Neuronal stem cell (in vitro differentiated cells): ENCODE results near the gene HENMT1. TPM values are rescaled to one million over a fixed set of nuclear protein-coding genes. Genes with fewer than 3 reads are reported as not detected.

Experiments used
- DNase-seq: peaks from one replicate; pipeline ENCODE4 v3.0.0-alpha.2; 2013; ENCODE audit warnings: low spot score
- H2AFZ ChIP-seq: one replicate; pipeline ENCODE4 v1.6.1; 2013; ENCODE audit warnings: mild to moderate bottlenecking, low read length, inconsistent platforms
- H2AK5ac ChIP-seq: 2 replicates; pipeline ENCODE4 v1.6.1; 2013; ENCODE audit warnings: low read depth, mild to moderate bottlenecking, inconsistent platforms, low read length, moderate library complexity, mixed read lengths
- H2BK120ac ChIP-seq: 2 replicates; pipeline ENCODE4 v1.6.1; 2013; ENCODE audit warnings: low read depth, mild to moderate bottlenecking, inconsistent platforms, low read length, moderate library complexity, mixed read lengths
- H2BK12ac ChIP-seq: one replicate; pipeline ENCODE4 v1.6.1; 2013; ENCODE audit warnings: low read length, inconsistent platforms
- H2BK15ac ChIP-seq: 2 replicates; pipeline ENCODE4 v1.6.1; 2013; ENCODE audit warnings: mild to moderate bottlenecking, low read length, inconsistent platforms, mixed read lengths
- H2BK5ac ChIP-seq: one replicate; pipeline ENCODE4 v1.6.1; 2013; ENCODE audit warnings: inconsistent platforms, mild to moderate bottlenecking, low read length, moderate library complexity
- H3K14ac ChIP-seq: one replicate; pipeline ENCODE4 v1.6.1; 2013; ENCODE audit warnings: low read length, inconsistent platforms
- H3K18ac ChIP-seq: 2 replicates; pipeline ENCODE4 v1.6.1; 2013; ENCODE audit warnings: low read length, inconsistent platforms
- H3K23ac ChIP-seq: 2 replicates; pipeline ENCODE4 v1.6.1; 2013; ENCODE audit warnings: low read depth, mild to moderate bottlenecking, mixed read lengths, low read length, inconsistent platforms; ENCODE audit not compliant: poor library complexity
- H3K27ac ChIP-seq: replicated peaks from 3 replicates; pipeline ENCODE4 v1.5.1; 2013; ENCODE audit warnings: low read length, inconsistent platforms
- H3K27me3 ChIP-seq, 3 experiments: 2 replicates each; pipeline ENCODE4 v1.6.1; 2013; ENCODE audit warnings: low read length in 3 of 3, mild to moderate bottlenecking in 2 of 3, inconsistent platforms in 1 of 3, low read depth in 1 of 3, mixed read lengths in 1 of 3, moderate library complexity in 1 of 3; ENCODE audit not compliant: control insufficient read depth in 3 of 3, insufficient read depth in 3 of 3
- H3K36me3 ChIP-seq, 2 donors: replicated peaks in 1 of 2; 2 replicates each; pipeline ENCODE4 v1.6.1; 2013; ENCODE audit warnings: low read length in 2 of 2; ENCODE audit not compliant: control insufficient read depth in 2 of 2, insufficient read depth in 2 of 2
- H3K4ac ChIP-seq: 2 replicates; pipeline ENCODE4 v1.6.1; 2013; ENCODE audit warnings: inconsistent platforms, mild to moderate bottlenecking, low read length, moderate library complexity
- H3K4me1 ChIP-seq, 2 donors: 1 replicate in 1 of 2; 2 replicates in 1 of 2; pipeline ENCODE4 v1.6.1; 2013; ENCODE audit warnings: low read length in 2 of 2, low read depth in 1 of 2; ENCODE audit not compliant: control insufficient read depth in 2 of 2, insufficient read depth in 1 of 2
- H3K4me2 ChIP-seq: one replicate; pipeline ENCODE4 v1.6.1; 2013; ENCODE audit warnings: mild to moderate bottlenecking, low read length, inconsistent platforms; ENCODE audit not compliant: insufficient read depth, poor library complexity, severe bottlenecking
- H3K4me3 ChIP-seq, 2 donors: 2 replicates each; pipeline ENCODE4 v1.5.1; 2013; ENCODE audit warnings: low read length in 2 of 2, mild to moderate bottlenecking in 2 of 2, inconsistent platforms in 1 of 2, moderate library complexity in 1 of 2
- H3K79me1 ChIP-seq: one replicate; pipeline ENCODE4 v1.6.1; 2013; ENCODE audit warnings: low read depth, mild to moderate bottlenecking, inconsistent platforms, low read length, moderate library complexity
- H3K9ac ChIP-seq: one replicate; pipeline ENCODE4 v1.6.1; 2013; ENCODE audit warnings: mild to moderate bottlenecking, low read depth, low read length, inconsistent platforms; ENCODE audit not compliant: poor library complexity
- H3K9me3 ChIP-seq, 2 donors: replicated peaks in 1 of 2; 2 replicates each; pipeline versions ENCODE3 to v1.6.1; 2013; ENCODE audit warnings: low read length in 2 of 2, mild to moderate bottlenecking in 2 of 2, inconsistent platforms in 1 of 2, low read depth in 1 of 2, mixed read lengths in 1 of 2, moderate library complexity in 1 of 2; ENCODE audit not compliant: control insufficient read depth in 2 of 2, insufficient read depth in 1 of 2
- H4K8ac ChIP-seq: one replicate; pipeline ENCODE4 v1.6.1; 2013; ENCODE audit warnings: low read depth, mild to moderate bottlenecking, inconsistent platforms, low read length, moderate library complexity
- H4K91ac ChIP-seq: one replicate; pipeline ENCODE4 v1.6.1; 2013; ENCODE audit warnings: low read length, low read depth, mild to moderate bottlenecking, inconsistent platforms; ENCODE audit not compliant: poor library complexity
- WGBS, 2 donors: extraction: QIAGEN DNeasy Blood & Tissue Kit; methylation state at CpG; one replicate each; pipeline ENCODE4 v1.1.7; 2013; ENCODE audit warnings: missing lambda C conversion rate in 2 of 2, mixed read lengths in 1 of 2; ENCODE audit not compliant: insufficient read length in 2 of 2, insufficient replicate concordance in 1 of 2; ENCODE audit errors: extremely low coverage in 2 of 2; 5-methylcytosine and 5-hydroxymethylcytosine counted together
- polyA plus RNA-seq, 2 experiments: library from polyadenylated mRNA; stranded (reverse); fragments of 200-250 nt; gene quantifications; one replicate each; pipeline ENCODE4 v1.2.3, GENCODE V29; 2013

The HENMT1 gene
- polyA plus RNA-seq (2013, experiment 1 of 2) = 2.2 TPM
- 2.0 TPM for polyA plus RNA-seq (2013, experiment 2 of 2)

DNA sequence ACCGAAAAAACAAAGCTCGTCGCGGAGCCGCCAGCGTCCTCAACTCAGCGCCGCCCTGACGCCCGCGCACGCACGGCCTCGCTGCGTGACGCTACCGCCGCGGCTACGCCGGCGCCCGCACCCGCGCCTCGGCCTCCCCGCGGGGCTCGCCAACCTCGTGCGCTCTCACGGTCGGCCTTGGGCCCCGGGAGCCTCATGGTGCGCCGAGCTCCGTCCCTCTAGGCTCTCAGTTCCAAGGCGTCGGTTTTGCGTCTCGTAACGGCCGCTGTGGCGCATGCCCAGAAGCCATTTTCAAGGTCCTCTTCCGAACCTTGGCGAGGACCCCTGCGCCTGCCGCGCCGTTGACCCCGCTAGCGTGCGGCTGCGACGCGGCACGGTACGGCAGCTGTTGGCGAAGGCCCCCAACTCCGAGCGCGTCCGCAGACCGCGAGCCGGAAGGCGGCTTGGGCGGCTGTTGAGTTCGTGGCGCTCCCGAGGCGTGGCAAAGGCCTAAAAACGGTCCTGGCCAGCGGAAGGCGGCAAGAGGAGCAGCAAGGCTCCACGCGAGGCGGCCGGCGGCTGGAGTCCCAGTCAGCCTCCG lies at the start of gene HENMT1:
HENMT1 (minus strand) TSS at position 64 of the 580 bp plus-strand sequence. CDS start 1,209 bp downstream, outside the sequence.
- peak within 1 kb of the TSS; percentile 15 for H2BK5ac ChIP-seq
- H3K9ac ChIP-seq = peak within 1 kb of the TSS; percentile 93
- peak within 1 kb of the TSS in 1 of 2 donors; percentile 86 for H3K4me3 ChIP-seq
- H3K27me3 ChIP-seq = peaks cover 0 to 22% (median 13%) of the 10 kb centered on the region in 3 experiments
- H4K8ac ChIP-seq = peak within 1 kb of the TSS; percentile 70
- H3K14ac ChIP-seq = no peak within 1 kb of the TSS
- peaks cover 0 to 3% of the 10 kb centered on the region in 2 donors for H3K4me1 ChIP-seq
- no peak within 1 kb of the TSS for H2BK12ac ChIP-seq
- peak within 1 kb of the TSS; percentile 92 for H4K91ac ChIP-seq
- peak within 1 kb of the TSS; percentile 95 for H3K18ac ChIP-seq
- DNase-seq = peak; percentile 33
- H3K23ac ChIP-seq = no peak within 1 kb of the TSS
- peaks cover 0 to 12% of the 10 kb centered on the region in 2 donors for H3K9me3 ChIP-seq
- no CpG with 5 or more reads among the region's 81 CpGs for WGBS, 2 donors
- no peak within 1 kb of the TSS for H2AK5ac ChIP-seq
- peak within 1 kb of the TSS; percentile 29 for H2BK120ac ChIP-seq
- H3K79me1 ChIP-seq = no peaks in the 10 kb centered on the region
- H3K4ac ChIP-seq = no peak within 1 kb of the TSS
- no peak within 1 kb of the TSS for H3K27ac ChIP-seq
- H3K36me3 ChIP-seq = no peaks in the 10 kb centered on the region
- peak within 1 kb of the TSS; percentile 95 for H2BK15ac ChIP-seq
- peak within 1 kb of the TSS; percentile 81 for H3K4me2 ChIP-seq
- H2AFZ ChIP-seq = peak within 1 kb of the TSS; percentile 78

DNA sequence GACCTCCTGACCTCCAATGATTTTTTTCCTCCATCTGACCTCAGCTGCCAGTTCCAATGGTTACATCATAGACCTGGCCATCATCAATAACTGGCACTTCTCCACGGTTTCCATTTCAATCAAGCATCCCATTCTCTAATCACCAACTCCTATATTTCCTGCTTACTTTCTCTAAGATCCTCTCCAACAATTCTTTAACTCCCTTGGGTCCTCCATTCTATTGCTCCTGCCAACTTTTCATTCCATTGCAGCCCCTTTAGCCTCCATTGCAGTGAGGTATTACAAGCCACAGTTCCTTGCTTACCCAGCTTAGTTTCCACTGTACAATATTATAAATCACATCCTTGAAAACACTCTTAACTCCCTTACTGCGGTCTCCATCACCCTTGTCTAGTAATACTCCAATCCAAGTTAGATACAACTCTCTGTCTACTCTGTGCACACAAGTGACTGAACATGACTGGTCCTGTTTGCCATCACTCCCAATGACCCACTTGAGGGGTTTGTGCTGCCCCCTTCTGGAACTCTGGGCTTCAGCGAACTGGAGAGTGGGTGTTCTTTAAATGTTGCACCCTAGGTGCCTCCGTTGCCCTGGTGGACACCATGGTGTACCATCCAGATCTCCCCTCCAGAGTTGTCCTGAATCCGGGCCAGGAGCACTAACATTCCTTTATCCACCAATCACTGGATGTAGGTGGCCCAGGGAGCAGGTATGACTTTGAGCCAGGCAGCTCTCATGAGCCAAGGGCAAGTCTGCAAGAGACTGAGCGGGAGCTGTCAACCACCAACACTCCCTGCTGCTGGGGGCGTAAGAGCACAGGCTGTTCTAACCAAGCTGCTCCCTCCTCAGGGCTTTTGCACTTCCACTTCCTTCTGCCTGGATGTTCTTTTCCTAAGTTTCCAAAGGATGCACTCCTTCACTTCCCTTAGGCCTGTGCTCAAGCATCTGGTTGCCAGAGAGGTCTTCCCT lies 48.1 kb upstream of the HENMT1 start:
- no peaks in the 10 kb centered on the region for H3K36me3 ChIP-seq
- peaks cover 0 to 3% of the 10 kb centered on the region in 2 donors for H3K4me1 ChIP-seq
- peaks cover 0 to 2% (median 0%) of the 10 kb centered on the region in 3 experiments for H3K27me3 ChIP-seq
- DNase-seq = no peak
- WGBS, 2 donors = no CpG with 5 or more reads among the region's 7 CpGs
- H2AK5ac ChIP-seq = no peak overlapping the region
- no peak overlapping the region for H2AFZ ChIP-seq
- H2BK12ac ChIP-seq = no peak overlapping the region
- H3K14ac ChIP-seq = no peak overlapping the region
- H3K4me3 ChIP-seq = no peak overlapping the region
- H2BK120ac ChIP-seq = no peak overlapping the region
- H3K9ac ChIP-seq = no peak overlapping the region
- H3K27ac ChIP-seq = no peak overlapping the region
- no peak overlapping the region for H3K23ac ChIP-seq
- H3K79me1 ChIP-seq = peaks cover 2% of the 10 kb centered on the region
- H3K18ac ChIP-seq = no peak overlapping the region
- no peak overlapping the region for H3K4ac ChIP-seq
- no peak overlapping the region for H4K8ac ChIP-seq
- no peak overlapping the region for H3K4me2 ChIP-seq
- no peak overlapping the region for H2BK15ac ChIP-seq
- no peak overlapping the region for H4K91ac ChIP-seq
- H2BK5ac ChIP-seq = no peak overlapping the region
- no peaks in the 10 kb centered on the region for H3K9me3 ChIP-seq

DNA sequence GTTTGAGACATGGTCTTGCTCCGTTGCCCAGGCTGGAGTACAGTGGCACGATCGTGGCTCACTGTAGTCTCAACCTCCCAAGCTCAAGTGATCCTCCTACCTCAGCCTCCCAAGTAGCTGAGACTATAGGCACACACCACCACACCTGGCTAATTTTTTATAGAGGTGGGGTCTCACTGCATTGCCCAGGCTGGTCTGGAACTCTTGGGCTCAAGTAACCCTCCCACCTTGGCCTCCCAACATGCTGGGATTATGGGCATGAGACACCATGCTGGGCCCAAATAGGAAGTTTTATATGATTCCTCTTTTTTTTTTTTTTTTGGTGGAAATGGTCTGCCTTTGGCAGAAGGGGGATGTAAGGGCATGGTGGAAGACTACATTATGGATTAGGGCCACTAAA lies 45.8 kb upstream of the HENMT1 start:
- no peak for DNase-seq
- no peak overlapping the region for H2AK5ac ChIP-seq
- H2BK5ac ChIP-seq = no peak overlapping the region
- no peak overlapping the region for H2BK12ac ChIP-seq
- H4K8ac ChIP-seq = no peak overlapping the region
- H3K14ac ChIP-seq = no peak overlapping the region
- H3K4me2 ChIP-seq = no peak overlapping the region
- no peaks in the 10 kb centered on the region for H3K4me1 ChIP-seq
- no peak overlapping the region for H3K4ac ChIP-seq
- no peak overlapping the region for H2AFZ ChIP-seq
- H3K27ac ChIP-seq = no peak overlapping the region
- H3K9me3 ChIP-seq = no peaks in the 10 kb centered on the region
- no peak overlapping the region for H2BK15ac ChIP-seq
- peaks cover 1 to 8% of the 10 kb centered on the region in 2 donors for H3K36me3 ChIP-seq
- no peak overlapping the region for H3K23ac ChIP-seq
- H3K9ac ChIP-seq = no peak overlapping the region
- H4K91ac ChIP-seq = no peak overlapping the region
- H3K4me3 ChIP-seq = no peak overlapping the region
- no peak overlapping the region for H3K18ac ChIP-seq
- H2BK120ac ChIP-seq = no peak overlapping the region
- peaks cover 2% of the 10 kb centered on the region for H3K79me1 ChIP-seq
- no CpG with 5 or more reads among the region's 3 CpGs for WGBS, 2 donors
- H3K27me3 ChIP-seq = peaks cover 0 to 2% (median 0%) of the 10 kb centered on the region in 3 experiments

DNA sequence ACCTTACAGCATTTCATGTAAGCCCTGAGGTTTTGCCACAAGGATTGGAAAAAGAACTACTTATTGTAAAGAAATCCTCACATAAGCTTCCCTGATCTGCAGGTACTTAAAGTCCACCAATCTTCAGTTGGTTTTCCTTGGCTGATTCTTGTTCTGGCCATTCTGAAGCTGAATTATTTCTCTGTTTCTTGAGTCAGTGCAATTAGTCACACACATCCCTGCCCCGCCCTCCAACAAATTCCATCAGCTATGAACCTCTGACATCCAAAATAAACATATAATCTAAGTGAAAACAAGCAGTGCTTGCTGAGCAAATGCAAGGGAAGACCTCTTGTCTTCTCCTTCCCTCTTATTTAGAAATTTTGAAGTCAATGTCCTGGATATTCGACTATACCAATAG lies 43.6 kb upstream of the HENMT1 start:
- Histone ChIP-seq H2BK5ac (no peak overlapping the region), H3K9ac (no peak overlapping the region)

More for the DNA sequence above, 43.6 kb upstream of the HENMT1 start:
- DNase-seq = no peak
- Histone ChIP-seq H3K14ac (no peak overlapping the region), H3K79me1 (no peaks in the 10 kb centered on the region), H3K9me3 (no peaks in the 10 kb centered on the region), H2AFZ (no peak overlapping the region), H4K91ac (no peak overlapping the region), H3K4me1 (no peaks in the 10 kb centered on the region), H4K8ac (no peak overlapping the region), H3K23ac (no peak overlapping the region), H3K4me3 (no peak overlapping the region), H2BK12ac (no peak overlapping the region), H3K27me3 (peaks cover 0 to 2% (median 0%) of the 10 kb centered on the region in 3 experiments), H3K18ac (no peak overlapping the region), H2BK120ac (no peak overlapping the region), H3K4me2 (no peak overlapping the region), H2BK15ac (no peak overlapping the region), H3K27ac (no peak overlapping the region), H3K4ac (no peak overlapping the region), H2AK5ac (no peak overlapping the region), H3K36me3 (peaks cover 4 to 29% of the 10 kb centered on the region in 2 donors)
- WGBS, 2 donors = no CpG with 5 or more reads among the region's 2 CpGs
